Ishikawa (cell line): ENCODE results near the gene ERF.
A peak's percentile ranks its signal among the peaks of the same experiment; 100 is the strongest.

ENCODE experiments used
- CEBPB ChIP-seq: IDR thresholded peaks from 2 replicates; pipeline ENCODE4 v1.6.1; 2012
- CREB1 ChIP-seq: IDR thresholded peaks from 2 replicates; pipeline ENCODE4 v1.6.1; 2012; ENCODE audit warnings: low read depth
- EGR1 ChIP-seq: IDR thresholded peaks from 2 replicates; pipeline ENCODE4 v1.6.1; 2012
- EP300 ChIP-seq: IDR thresholded peaks from 2 replicates; pipeline ENCODE4 v1.6.1; 2012; ENCODE audit warnings: borderline replicate concordance
- FOXM1 ChIP-seq: IDR thresholded peaks from 2 replicates; pipeline ENCODE4 v1.6.1; 2012; ENCODE audit warnings: low read depth, borderline replicate concordance
- NFIC ChIP-seq: IDR thresholded peaks from 2 replicates; pipeline ENCODE4 v1.6.1; 2012
- RAD21 ChIP-seq: IDR thresholded peaks from 2 replicates; pipeline ENCODE4 v1.6.1; 2012; ENCODE audit warnings: low read depth
- TAF1 ChIP-seq: IDR thresholded peaks from 2 replicates; pipeline ENCODE4 v1.6.1; 2012; ENCODE audit warnings: low read depth, mild to moderate bottlenecking
- TCF12 ChIP-seq: IDR thresholded peaks from 2 replicates; pipeline ENCODE4 v1.6.1; 2012; ENCODE audit warnings: low read depth
- TEAD4 ChIP-seq: IDR thresholded peaks from 2 replicates; pipeline ENCODE4 v1.6.1; 2012
- YY1 ChIP-seq: IDR thresholded peaks from 2 replicates; pipeline ENCODE4 v1.6.1; 2012; ENCODE audit warnings: low read depth
- ZBTB7A ChIP-seq: IDR thresholded peaks from 2 replicates; pipeline ENCODE4 v1.6.1; 2012; ENCODE audit warnings: low read depth
- TF ChIP-seq, protein P1 (sequence below): IDR thresholded peaks from 2 replicates; pipeline ENCODE4 v1.6.1; 2012; ENCODE audit warnings: low read depth, mild to moderate bottlenecking
- TF ChIP-seq, protein P2 (sequence below): IDR thresholded peaks from 2 replicates; pipeline ENCODE4 v1.6.1; 2012
- TF ChIP-seq, protein P3 (sequence below): IDR thresholded peaks from 2 replicates; pipeline ENCODE4 v1.6.1; 2012

Gene ERF

DNA sequence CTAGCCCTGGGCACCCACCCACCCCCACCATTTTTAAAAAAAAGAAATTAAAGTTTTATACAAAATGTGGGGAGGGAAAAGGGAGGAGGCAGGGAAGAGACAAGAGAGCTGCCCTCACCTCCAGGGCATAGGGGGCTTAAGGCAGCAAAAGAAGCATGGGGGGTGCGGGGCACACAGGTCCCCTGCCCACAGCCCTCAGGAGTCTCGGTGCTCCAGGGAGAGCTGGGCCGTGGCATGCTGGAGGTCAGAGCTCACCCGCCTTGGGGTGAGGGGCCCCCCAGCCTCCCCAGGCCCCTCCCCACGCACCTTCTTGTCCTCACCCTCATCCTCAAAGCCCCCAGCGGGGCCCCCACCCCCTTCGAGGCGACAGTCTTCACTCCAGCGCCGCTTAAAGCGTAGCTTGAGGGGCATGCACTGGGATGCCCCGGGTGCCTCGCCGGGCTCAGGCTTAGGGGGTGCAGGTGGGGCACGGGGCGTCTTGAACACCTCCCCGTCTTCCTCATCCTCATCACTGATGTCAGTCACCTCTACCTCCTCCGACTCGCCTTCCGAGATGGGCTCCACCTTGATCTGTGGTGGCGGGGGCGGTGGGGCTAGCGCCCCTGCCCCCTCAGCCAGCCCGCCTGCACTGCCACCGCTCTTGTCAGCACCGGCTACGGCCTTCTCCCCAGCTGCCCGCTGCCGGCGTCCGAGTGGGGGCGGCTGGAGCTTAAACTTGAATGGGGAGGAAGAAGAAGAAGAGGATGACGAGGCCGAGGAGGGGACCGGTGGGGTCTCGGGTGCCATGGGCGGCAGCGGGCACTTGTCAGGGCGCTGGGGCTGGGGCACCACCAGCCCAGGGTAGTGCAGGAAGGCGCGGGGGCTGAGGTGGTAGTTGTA is 6.4 kb downstream of the ERF start:
- TF ChIP-seq ZBTB7A, result no peak
- no peak for TF ChIP-seq RAD21
- TF ChIP-seq TCF12, result no peak
- TF ChIP-seq NFIC, result no peak
- no peak for TF ChIP-seq YY1
- TF ChIP-seq, protein P1, sequence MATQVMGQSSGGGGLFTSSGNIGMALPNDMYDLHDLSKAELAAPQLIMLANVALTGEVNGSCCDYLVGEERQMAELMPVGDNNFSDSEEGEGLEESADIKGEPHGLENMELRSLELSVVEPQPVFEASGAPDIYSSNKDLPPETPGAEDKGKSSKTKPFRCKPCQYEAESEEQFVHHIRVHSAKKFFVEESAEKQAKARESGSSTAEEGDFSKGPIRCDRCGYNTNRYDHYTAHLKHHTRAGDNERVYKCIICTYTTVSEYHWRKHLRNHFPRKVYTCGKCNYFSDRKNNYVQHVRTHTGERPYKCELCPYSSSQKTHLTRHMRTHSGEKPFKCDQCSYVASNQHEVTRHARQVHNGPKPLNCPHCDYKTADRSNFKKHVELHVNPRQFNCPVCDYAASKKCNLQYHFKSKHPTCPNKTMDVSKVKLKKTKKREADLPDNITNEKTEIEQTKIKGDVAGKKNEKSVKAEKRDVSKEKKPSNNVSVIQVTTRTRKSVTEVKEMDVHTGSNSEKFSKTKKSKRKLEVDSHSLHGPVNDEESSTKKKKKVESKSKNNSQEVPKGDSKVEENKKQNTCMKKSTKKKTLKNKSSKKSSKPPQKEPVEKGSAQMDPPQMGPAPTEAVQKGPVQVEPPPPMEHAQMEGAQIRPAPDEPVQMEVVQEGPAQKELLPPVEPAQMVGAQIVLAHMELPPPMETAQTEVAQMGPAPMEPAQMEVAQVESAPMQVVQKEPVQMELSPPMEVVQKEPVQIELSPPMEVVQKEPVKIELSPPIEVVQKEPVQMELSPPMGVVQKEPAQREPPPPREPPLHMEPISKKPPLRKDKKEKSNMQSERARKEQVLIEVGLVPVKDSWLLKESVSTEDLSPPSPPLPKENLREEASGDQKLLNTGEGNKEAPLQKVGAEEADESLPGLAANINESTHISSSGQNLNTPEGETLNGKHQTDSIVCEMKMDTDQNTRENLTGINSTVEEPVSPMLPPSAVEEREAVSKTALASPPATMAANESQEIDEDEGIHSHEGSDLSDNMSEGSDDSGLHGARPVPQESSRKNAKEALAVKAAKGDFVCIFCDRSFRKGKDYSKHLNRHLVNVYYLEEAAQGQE, result no peak
- TF ChIP-seq TAF1, result no peak
- TF ChIP-seq EGR1, result no peak
- TF ChIP-seq CREB1, result no peak
- no peak for TF ChIP-seq FOXM1
- no peak for TF ChIP-seq TEAD4
- no peak for TF ChIP-seq CEBPB
- TF ChIP-seq, protein P2, sequence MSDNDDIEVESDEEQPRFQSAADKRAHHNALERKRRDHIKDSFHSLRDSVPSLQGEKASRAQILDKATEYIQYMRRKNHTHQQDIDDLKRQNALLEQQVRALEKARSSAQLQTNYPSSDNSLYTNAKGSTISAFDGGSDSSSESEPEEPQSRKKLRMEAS, result no peak

DNA sequence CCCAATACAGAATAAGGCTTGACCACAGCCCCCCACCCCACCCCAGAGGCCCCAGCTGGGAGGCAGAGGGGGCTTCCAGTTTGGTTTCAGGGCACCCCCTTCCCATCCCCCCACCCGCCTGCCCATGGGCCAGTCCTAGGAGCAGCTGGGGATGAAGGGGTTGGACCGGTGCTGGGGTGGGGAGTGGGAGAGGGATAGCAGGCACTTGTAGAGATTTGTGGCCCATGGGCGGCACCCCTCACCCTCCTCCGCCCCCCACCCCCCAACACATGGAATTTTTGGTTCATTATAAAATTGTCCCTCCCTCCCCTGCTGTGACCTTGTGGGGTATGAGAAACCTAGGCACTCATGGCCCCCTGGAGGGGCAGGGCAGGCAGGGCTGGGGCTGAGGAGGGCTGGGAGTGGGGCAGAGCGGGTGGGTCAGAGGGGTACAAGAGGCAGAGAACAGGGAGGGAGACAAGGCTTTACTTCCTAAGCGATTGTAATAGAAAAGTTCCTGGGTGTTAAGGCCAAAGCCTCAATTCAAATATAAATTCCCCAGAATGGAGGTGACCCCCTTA is 7.2 kb downstream of the ERF start:
- TF ChIP-seq TCF12, result no peak
- TF ChIP-seq, protein P2, result no peak
- TF ChIP-seq EGR1, result no peak
- TF ChIP-seq TEAD4, result no peak
- TF ChIP-seq TAF1, result no peak
- TF ChIP-seq CREB1, result no peak
- TF ChIP-seq ZBTB7A, result no peak
- TF ChIP-seq CEBPB, result no peak
- TF ChIP-seq YY1, result no peak
- TF ChIP-seq FOXM1, result no peak

DNA sequence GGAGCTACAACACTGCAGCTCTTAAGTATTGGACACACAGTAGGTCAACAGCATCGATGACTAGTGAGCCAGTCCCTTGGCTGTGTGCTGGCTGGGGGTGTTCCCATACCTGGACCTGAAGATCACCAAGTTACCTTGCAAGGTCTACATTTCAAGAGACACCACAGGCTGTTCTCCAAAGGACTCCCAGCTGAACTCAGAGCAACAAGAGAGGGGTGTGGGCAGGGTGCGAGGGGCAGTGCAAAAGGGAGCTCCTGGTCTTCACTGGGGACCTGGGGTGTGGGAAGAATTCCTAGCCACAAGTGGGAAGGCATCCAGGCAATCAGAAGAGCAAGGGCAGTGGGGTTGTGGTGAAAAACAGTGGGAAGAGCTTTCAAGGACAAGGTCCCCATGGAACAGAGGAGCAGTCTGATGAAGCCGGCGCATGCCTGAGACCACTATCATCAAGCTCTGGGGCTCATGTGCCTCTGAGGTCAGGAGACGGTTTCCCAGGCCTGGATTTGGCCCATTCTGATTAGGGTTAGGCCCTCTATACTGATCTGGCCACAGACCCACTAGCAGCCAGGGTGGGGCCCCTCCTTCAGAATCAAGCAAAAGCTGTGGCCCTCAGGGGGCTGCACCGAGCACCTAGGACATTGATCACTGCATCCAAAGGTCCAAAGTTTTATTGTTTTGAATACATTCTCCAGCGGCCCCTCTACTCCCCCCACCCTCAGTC is 7.8 kb downstream of the ERF start:
- TF ChIP-seq TAF1 (no peak), EP300 (no peak), FOXM1 (no peak), CEBPB (no peak)
- TF ChIP-seq, protein P1, result no peak

DNA sequence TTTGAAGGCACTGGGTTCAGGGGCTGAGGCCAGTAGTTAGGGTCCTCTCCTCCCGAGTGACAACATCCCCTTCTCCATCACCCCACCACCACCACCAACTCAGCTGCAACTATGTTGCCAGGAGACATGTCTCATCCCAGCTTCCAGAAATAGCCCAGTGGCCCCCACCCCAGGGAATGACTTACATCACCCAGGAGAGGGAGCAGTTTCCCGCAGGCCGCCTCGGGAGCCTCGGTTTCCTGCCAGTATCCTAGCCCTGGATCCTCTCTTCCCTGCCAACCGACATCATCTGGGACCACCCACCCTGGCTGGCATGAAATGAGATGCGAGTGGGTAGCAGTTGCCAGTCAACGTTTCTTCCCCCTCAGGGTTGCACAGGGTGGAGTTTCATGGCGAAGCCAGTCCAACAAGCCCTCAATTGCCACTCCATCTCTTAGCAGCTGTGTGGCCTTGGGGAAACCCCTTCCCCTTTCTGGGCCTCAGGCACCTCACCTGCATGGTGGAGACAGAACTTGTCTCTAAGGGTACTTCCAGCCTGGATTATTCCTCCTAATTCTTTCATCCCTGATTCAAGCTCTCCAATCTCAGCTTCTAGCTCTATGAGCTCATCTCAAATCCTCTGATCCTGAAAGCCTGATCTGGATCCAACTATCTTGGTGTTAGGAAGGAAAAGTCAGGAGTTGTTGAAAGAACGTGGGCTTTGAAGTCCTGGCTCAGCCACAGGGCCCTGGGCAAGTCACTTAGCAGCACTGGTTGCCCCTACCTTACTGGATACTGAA is 8.6 kb downstream of the ERF start:
- TF ChIP-seq FOXM1 (no peak), RAD21 (peak; percentile 31; the same call in 1 of the 2 replicates), NFIC (no peak), EGR1 (no peak), TEAD4 (no peak), EP300 (no peak)

DNA sequence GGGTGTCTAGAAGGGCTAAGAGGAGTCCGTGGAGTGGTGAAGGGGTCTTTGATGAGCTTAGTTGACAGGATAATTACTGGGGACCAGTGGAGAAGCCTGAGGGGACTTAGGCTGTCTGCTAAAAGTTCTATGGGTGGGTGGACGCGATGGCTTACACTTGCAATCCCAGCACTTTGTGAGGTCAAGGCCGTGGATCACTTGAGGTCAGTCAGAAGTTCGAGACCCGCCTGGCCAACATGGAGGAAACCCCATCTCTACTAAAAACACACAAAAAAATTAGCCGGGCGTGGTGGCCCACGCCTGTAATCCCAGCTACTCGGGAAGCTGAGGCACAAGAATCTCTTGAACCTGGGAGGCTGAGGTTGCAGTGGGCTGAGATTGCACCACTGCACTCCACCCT is 9.7 kb downstream of the ERF start:
- TF ChIP-seq CEBPB, result no peak
- no peak for TF ChIP-seq NFIC
- no peak for TF ChIP-seq EP300
- TF ChIP-seq YY1, result no peak
- no peak for TF ChIP-seq ZBTB7A
- TF ChIP-seq, protein P2, result no peak
- TF ChIP-seq, protein P1, result no peak
- no peak for TF ChIP-seq TEAD4
- TF ChIP-seq TAF1, result no peak
- TF ChIP-seq, protein P3, sequence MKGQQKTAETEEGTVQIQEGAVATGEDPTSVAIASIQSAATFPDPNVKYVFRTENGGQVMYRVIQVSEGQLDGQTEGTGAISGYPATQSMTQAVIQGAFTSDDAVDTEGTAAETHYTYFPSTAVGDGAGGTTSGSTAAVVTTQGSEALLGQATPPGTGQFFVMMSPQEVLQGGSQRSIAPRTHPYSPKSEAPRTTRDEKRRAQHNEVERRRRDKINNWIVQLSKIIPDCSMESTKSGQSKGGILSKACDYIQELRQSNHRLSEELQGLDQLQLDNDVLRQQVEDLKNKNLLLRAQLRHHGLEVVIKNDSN, result no peak
